ENCODE results near the gene HSD3B1.

HSD3B1 gene

DNA sequence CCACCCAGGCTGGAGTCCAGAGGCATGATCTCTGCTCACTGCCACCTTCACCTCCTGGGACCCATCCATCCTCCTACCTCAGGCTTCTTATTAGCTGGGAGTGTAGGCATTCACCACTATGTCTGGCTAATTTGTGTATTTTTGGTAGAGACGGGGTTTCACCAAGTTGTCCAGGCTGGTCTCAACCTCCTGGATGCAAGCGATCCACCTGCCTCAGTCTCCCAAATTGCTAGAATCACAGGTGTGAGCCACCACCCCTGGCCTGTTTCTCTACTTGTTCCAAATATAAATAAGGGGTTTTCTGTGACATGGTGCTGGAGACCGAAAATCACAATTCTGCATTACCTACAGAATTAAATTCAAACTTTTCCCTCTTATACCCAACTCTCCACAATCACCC lies 36.6 kb upstream of the HSD3B1 start:
- TF ChIP-seq, protein P1, sequence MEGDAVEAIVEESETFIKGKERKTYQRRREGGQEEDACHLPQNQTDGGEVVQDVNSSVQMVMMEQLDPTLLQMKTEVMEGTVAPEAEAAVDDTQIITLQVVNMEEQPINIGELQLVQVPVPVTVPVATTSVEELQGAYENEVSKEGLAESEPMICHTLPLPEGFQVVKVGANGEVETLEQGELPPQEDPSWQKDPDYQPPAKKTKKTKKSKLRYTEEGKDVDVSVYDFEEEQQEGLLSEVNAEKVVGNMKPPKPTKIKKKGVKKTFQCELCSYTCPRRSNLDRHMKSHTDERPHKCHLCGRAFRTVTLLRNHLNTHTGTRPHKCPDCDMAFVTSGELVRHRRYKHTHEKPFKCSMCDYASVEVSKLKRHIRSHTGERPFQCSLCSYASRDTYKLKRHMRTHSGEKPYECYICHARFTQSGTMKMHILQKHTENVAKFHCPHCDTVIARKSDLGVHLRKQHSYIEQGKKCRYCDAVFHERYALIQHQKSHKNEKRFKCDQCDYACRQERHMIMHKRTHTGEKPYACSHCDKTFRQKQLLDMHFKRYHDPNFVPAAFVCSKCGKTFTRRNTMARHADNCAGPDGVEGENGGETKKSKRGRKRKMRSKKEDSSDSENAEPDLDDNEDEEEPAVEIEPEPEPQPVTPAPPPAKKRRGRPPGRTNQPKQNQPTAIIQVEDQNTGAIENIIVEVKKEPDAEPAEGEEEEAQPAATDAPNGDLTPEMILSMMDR (IDR thresholded peaks at IDR 0.05; ENCODE audit: extremely low read depth, missing control alignments), result no peak
- no peak for DNase-seq (ENCODE audit: low spot score)

DNA sequence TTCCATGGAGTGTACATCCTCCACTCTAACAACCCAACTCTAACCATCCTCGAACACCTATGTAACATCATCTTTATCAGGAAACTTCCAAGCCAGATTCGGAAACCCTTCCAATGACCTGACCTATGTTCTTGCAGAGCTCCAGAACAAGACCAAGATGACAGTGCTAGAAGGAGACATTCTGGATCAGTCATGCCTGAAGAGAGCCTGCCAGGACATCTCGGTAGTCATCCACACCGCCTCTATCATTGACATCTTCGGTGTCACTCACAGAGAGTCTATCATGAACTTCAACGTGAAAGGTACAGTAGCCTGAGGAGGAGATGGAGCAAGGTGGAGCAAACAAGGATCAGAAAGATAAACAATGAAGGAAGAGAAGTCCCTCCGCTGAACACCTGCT lies 36.1 kb upstream of the HSD3B1 start:
- no peak for DNase-seq (ENCODE audit: low spot score)
- TF ChIP-seq, protein P1 (IDR thresholded peaks at IDR 0.05; ENCODE audit: extremely low read depth, missing control alignments), result no peak

DNA sequence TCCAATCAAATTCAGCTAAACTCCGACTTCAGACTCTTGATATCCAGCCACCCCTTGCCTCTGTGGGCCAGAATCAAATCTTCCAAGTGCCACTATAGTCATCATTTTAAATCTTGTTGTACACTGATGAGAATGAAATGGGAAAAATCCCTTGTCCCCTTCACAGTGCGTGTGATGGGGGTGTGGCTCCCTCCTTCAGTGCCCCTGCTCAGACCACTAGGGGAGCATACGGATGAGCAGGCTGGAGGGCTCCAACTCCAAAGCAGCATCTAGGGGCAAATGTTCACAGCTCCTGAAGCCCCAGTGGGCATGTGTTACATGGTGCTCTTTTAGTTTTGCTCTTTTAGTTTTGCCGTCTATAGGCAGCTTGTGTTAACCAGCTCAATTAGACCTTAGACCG lies 35.4 kb upstream of the HSD3B1 start:
- TF ChIP-seq, protein P1 (IDR thresholded peaks at IDR 0.05; ENCODE audit: extremely low read depth, missing control alignments), result no peak
- no peak for DNase-seq (ENCODE audit: low spot score)

DNA sequence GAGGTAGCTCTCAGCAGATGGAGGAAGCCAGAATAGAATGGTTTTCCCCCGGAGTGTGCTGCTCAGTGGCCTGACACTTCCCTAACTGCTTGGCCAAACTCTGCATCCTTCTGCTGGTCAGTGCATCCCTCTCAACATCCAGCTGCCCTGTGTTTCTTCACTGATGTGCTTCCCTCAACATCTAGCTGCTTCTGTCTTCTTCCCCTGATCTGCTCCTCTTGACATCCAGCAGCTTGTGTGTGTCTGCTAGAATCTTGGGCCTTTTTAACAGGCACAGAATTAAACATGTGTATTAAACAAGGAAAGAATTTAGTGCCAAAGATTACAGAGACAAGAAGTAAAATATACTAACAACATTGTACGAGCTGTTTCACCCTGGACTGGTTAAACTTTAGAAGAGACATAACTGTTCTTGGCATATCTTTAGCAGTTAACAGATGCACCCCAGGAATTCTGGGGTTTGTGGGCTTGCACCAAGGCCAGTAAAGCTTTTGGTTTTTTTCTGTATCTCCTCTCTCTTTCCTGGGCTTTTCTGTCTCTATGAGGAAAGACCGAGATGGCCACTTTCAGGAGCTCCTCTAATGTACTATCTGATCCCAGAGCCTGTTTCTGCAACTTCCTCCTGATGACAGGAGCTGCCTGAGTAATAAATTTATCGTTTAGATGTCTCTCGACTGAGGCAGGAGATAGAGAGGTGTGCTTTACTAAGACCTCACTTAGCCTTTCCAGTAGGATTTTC lies 34.8 kb upstream of the HSD3B1 start:
- DNase-seq (ENCODE audit: low spot score), result no peak
- TF ChIP-seq, protein P1 (IDR thresholded peaks at IDR 0.05; ENCODE audit: extremely low read depth, missing control alignments), result no peak

DNA sequence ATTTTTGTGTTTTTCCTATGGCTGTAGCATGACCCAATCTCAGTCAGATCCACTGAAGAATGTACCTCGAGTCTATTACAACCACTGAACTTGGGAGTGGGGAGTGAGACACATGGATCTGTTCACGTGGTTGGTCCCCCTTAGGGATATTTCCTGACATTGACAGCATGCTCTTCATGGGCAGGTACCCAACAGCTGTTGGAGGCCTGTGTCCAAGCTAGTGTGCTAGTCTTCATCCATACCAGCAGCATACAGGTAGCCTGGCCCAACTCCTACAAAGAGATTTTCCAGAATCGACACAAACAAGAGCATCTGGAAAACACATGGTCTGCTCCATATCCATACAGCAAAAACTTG lies 34.2 kb upstream of the HSD3B1 start:
- DNase-seq (ENCODE audit: low spot score), result no peak
- TF ChIP-seq, protein P1 (IDR thresholded peaks at IDR 0.05; ENCODE audit: extremely low read depth, missing control alignments), result no peak

DNA sequence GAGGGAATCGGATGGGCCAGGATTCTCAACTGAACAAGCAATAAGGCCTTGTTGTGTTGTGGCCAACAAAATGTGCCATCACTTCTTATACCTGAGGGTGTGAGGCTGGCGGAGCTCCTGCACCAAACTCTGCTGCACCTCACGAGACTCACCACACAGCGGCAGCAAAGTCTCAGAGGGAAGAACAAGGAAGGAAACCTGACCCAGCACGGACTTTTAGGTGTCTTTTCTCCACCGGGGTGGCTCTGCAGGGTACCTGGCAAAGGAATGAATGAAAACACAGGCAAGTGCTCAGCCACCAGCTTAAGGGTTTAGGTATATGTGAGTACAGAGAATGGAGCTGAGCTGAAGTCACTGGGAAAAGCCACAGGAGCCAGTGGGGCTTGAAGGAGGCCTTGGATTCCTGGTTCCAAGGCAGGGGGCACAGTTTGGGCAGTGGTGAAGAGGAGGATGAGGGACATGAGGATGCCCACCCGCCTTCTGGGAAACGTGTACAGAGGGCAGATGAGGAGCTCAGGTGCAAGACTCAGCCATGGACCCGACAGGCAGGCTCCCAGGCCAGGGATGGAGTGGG lies 31.1 kb upstream of the HSD3B1 start:
- TF ChIP-seq, protein P1 (IDR thresholded peaks at IDR 0.05; ENCODE audit: extremely low read depth, missing control alignments), result peak; percentile 78
- DNase-seq (ENCODE audit: low spot score), result peak; percentile 59

DNA sequence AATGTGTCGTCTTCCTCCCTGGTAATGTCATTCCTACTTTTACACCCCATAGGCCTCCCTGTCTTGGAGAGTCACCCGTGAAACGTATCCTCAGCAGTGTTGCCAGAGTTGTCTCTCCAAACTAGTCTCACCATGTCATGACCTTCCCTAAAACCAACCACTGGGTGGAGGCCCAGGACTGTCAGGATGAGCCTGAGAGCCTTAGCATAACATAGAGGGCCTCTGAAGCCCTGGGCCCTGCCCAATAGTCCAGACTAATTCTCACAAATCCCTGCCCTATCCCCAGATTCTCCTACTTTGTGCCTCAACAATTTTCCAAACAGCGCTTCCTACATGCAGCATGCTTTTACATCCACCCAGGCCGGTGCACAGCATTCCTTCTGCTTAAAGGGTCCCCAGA lies 29.3 kb upstream of the HSD3B1 start:
- no peak for DNase-seq (ENCODE audit: low spot score)
- TF ChIP-seq, protein P1 (IDR thresholded peaks at IDR 0.05; ENCODE audit: extremely low read depth, missing control alignments), result no peak
